ENCODE measurements around the gene TBKBP1.

TBKBP1 gene

GRCh38 chr17:47699536-47699840 lies 5.5 kb downstream of the TBKBP1 start:
- Histone ChIP-seq H3K4me3 (ENCODE audit: low read depth, low read length, poor library complexity, severe bottlenecking) (no peak overlapping the region), H3F3A (ENCODE audit: insufficient read depth, low read length) (no peaks in the 10 kb centered on the region), H3K36me3 (ENCODE audit: insufficient read depth, low read length) (peaks cover 26% of the 10 kb centered on the region), H3K27ac (ENCODE audit: low read depth, low read length, poor library complexity, severe bottlenecking) (no peak overlapping the region), H3K4me1 (ENCODE audit: insufficient read depth, low read length, severe bottlenecking) (peaks cover 33% of the 10 kb centered on the region), H3K9me2 (ENCODE audit: low read depth, low read length) (no peaks in the 10 kb centered on the region), H3K27me3 (ENCODE audit: insufficient read depth, low read length) (no peaks in the 10 kb centered on the region), H3K9ac (ENCODE audit: low read length) (no peak overlapping the region), H4K20me1 (ENCODE audit: insufficient read depth, low read length) (no peaks in the 10 kb centered on the region), H3K4me2 (ENCODE audit: low read length) (no peak overlapping the region), H2AFZ (ENCODE audit: low read length) (no peak overlapping the region), H3K9me3 (ENCODE audit: low read length) (no peaks in the 10 kb centered on the region), H3K79me2 (ENCODE audit: insufficient read depth, low read length) (no peaks in the 10 kb centered on the region)
- TF ChIP-seq EZH2 (IDR thresholded peaks at IDR 0.05; ENCODE audit: borderline replicate concordance, low read length) (no peak), CTCF (IDR thresholded peaks at IDR 0.05; ENCODE audit: low read length) (no peak)

GRCh38 chr17:47700471-47701449 lies 6.8 kb downstream of the TBKBP1 start:
- H3K79me2 ChIP-seq (ENCODE audit: insufficient read depth, low read length), result no peaks in the 10 kb centered on the region
- TF ChIP-seq EZH2 (IDR thresholded peaks at IDR 0.05; ENCODE audit: borderline replicate concordance, low read length), result no peak
- no peak for TF ChIP-seq CTCF (IDR thresholded peaks at IDR 0.05; ENCODE audit: low read length)
- no peak overlapping the region for H3K9ac ChIP-seq (ENCODE audit: low read length)
- peaks cover 32% of the 10 kb centered on the region for H3K36me3 ChIP-seq (ENCODE audit: insufficient read depth, low read length)
- no peak overlapping the region for H3K4me3 ChIP-seq (ENCODE audit: low read depth, low read length, poor library complexity, severe bottlenecking)
- no peak overlapping the region for H3K27ac ChIP-seq (ENCODE audit: low read depth, low read length, poor library complexity, severe bottlenecking)
- no peaks in the 10 kb centered on the region for H3K9me2 ChIP-seq (ENCODE audit: low read depth, low read length)
- no peak overlapping the region for H3K4me2 ChIP-seq (ENCODE audit: low read length)
- peaks cover 22% of the 10 kb centered on the region for H3K4me1 ChIP-seq (ENCODE audit: insufficient read depth, low read length, severe bottlenecking)
- H4K20me1 ChIP-seq (ENCODE audit: insufficient read depth, low read length), result no peaks in the 10 kb centered on the region
- no peaks in the 10 kb centered on the region for H3K27me3 ChIP-seq (ENCODE audit: insufficient read depth, low read length)
- no peak overlapping the region for H2AFZ ChIP-seq (ENCODE audit: low read length)
- H3K9me3 ChIP-seq (ENCODE audit: low read length), result no peaks in the 10 kb centered on the region
- H3F3A ChIP-seq (ENCODE audit: insufficient read depth, low read length), result 0 out of 2 replicates have a peak, but pooled peaks cover 3% of the 10 kb centered on the region

DNA sequence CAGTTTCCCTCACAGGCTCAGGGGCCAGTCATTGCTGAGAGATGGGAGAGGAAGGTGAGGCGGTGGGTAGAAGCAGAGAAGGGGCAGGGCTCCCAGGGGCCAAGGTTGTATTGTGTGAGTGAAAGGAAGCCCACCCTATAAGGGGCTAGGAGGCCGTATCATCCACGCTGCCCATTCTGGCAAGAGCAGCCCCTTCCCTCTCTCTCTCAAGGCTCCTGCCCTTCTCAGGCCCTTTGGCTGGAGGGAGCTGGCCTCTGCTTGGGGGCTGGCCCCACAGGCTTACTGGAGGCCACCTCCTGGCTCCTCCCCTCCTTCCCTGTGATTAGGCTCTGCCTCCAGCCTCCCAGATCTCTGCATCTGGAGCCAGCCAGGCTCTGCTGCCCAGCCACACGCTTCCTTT lies 7.6 kb downstream of the TBKBP1 start:
- no peak overlapping the region for H3K4me3 ChIP-seq (ENCODE audit: low read depth, low read length, poor library complexity, severe bottlenecking)
- no peak overlapping the region for H3K27ac ChIP-seq (ENCODE audit: low read depth, low read length, poor library complexity, severe bottlenecking)
- TF ChIP-seq EZH2 (IDR thresholded peaks at IDR 0.05; ENCODE audit: borderline replicate concordance, low read length) (no peak), CTCF (IDR thresholded peaks at IDR 0.05; ENCODE audit: low read length) (no peak)
- H3K9me2 ChIP-seq (ENCODE audit: low read depth, low read length), result no peaks in the 10 kb centered on the region
- peaks cover 29% of the 10 kb centered on the region for H3K4me1 ChIP-seq (ENCODE audit: insufficient read depth, low read length, severe bottlenecking)
- peaks cover 27% of the 10 kb centered on the region for H3K36me3 ChIP-seq (ENCODE audit: insufficient read depth, low read length)
- H3K9ac ChIP-seq (ENCODE audit: low read length), result no peak overlapping the region
- H3K79me2 ChIP-seq (ENCODE audit: insufficient read depth, low read length), result no peaks in the 10 kb centered on the region
- no peak overlapping the region for H3K4me2 ChIP-seq (ENCODE audit: low read length)
- H3K9me3 ChIP-seq (ENCODE audit: low read length), result no peaks in the 10 kb centered on the region
- H4K20me1 ChIP-seq (ENCODE audit: insufficient read depth, low read length), result no peaks in the 10 kb centered on the region
- no peaks in the 10 kb centered on the region for H3K27me3 ChIP-seq (ENCODE audit: insufficient read depth, low read length)
- 0 out of 2 replicates have a peak, but pooled peaks cover 3% of the 10 kb centered on the region for H3F3A ChIP-seq (ENCODE audit: insufficient read depth, low read length)
- H2AFZ ChIP-seq (ENCODE audit: low read length), result no peak overlapping the region

Measured in OCI-LY1 (cell line).